Activated gamma-delta T cell treated with anti-CD3 and anti-CD28 coated beads, Interleukin-2, amount 50 U/mL, for 16 hours (primary cell): ENCODE data around the gene BAHCC1.
"Not testable (repeated sequence)": the region's sequence is repeated elsewhere in the genome, so short reads cannot be mapped to it uniquely, and the experiment has no call there.

Experiments
- DNase-seq: peaks from one replicate; pipeline ENCODE4 v3.0.0-alpha.2; 2020; ENCODE audit warnings: low read depth

The BAHCC1 gene

GRCh38 chr17:81394921-81395599 is at the start of gene BAHCC1:
Gene BAHCC1 (plus strand): TSS chr17:81395457. CDS start chr17:81399740, 4,283 bp downstream.
- DNase-seq, result peak; percentile 56

GRCh38 chr17:81346090-81346907 is 49.0 kb upstream of the BAHCC1 start:
- DNase-seq, result peak; percentile 89

- no peak for DNase-seq
Observed at GRCh38 chr17:81346908-81347349, 48.3 kb upstream of the BAHCC1 start.

- no peak for DNase-seq
Observed at GRCh38 chr17:81347437-81347836, 47.8 kb upstream of the BAHCC1 start.

- no peak for DNase-seq
Observed at GRCh38 chr17:81348097-81349055, 46.9 kb upstream of the BAHCC1 start.

- DNase-seq, result no peak
Observed at GRCh38 chr17:81349397-81350319, 45.6 kb upstream of the BAHCC1 start.

GRCh38 chr17:81350320-81350890 is 44.9 kb upstream of the BAHCC1 start:
- DNase-seq, result no peak

- DNase-seq, result not testable (repeated sequence)
Observed at GRCh38 chr17:81351329-81352052, 43.8 kb upstream of the BAHCC1 start.

GRCh38 chr17:81352056-81352455 is 43.2 kb upstream of the BAHCC1 start:
- DNase-seq, result not testable (repeated sequence)

GRCh38 chr17:81354252-81354953 is 40.9 kb upstream of the BAHCC1 start:
- no peak for DNase-seq

GRCh38 chr17:81354954-81355347 is 40.3 kb upstream of the BAHCC1 start:
- no peak for DNase-seq

GRCh38 chr17:81359218-81359617 is 36.0 kb upstream of the BAHCC1 start:
- no peak for DNase-seq

GRCh38 chr17:81362001-81362400 is 33.3 kb upstream of the BAHCC1 start:
- not testable (repeated sequence) for DNase-seq

GRCh38 chr17:81364278-81365147 is 30.7 kb upstream of the BAHCC1 start:
- DNase-seq, result no peak

- DNase-seq, result no peak
Observed at GRCh38 chr17:81365148-81365600, 30.1 kb upstream of the BAHCC1 start.

GRCh38 chr17:81365601-81366585 is 29.4 kb upstream of the BAHCC1 start:
- no peak for DNase-seq

- no peak for DNase-seq
Observed at GRCh38 chr17:81366648-81367047, 28.6 kb upstream of the BAHCC1 start.
